Right lobe of liver (tissue), 4 donors: ENCODE measurements around the gene ZNHIT1.

ENCODE experiments used
- POLR2A ChIP-seq: fragments of 450-650 bp; IDR thresholded peaks from one replicate; pipeline ENCODE4 v1.6.1; 2017; ENCODE audit warnings: antibody characterized with exemption, mild to moderate bottlenecking
- TF ChIP-seq, protein P1 (sequence below), 4 donors: fragments of 200-600 bp in 3 of 4; fragments of 450-650 bp in 1 of 4; IDR thresholded peaks; one replicate each; pipeline versions ENCODE4 v1.5.1 to v1.8.0; 2016 to 2022; ENCODE audit warnings: antibody characterized with exemption in 4 of 4, mild to moderate bottlenecking in 2 of 4
- donor health status: DM: no; HTN: no; CAD: no.
- donor health status: DM: no; HTN: no; CAD: no.
- donor health status: DM: no; HTN: yes; CAD: no.

DNA sequence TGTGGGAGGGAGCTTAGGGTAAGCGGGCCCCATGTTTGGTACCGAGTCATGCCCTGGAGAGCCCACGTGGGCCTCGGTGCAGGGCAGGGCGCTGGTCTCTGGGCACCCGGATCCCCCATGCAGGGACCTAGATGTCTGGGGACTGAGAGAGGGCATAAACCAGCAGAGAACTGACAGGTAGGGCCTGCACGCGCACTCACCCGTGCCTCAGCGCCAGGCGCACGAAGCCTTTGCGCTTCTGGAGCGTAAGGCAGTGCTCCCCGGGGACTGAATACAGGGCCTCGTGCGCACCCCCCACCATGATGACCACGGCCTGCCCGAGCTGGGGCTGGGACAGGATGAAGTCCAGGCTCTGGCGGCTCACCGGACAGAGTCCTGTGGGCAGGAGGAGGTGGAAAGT, 20.0 kb upstream of the ZNHIT1 start:
- TF ChIP-seq, protein P1, sequence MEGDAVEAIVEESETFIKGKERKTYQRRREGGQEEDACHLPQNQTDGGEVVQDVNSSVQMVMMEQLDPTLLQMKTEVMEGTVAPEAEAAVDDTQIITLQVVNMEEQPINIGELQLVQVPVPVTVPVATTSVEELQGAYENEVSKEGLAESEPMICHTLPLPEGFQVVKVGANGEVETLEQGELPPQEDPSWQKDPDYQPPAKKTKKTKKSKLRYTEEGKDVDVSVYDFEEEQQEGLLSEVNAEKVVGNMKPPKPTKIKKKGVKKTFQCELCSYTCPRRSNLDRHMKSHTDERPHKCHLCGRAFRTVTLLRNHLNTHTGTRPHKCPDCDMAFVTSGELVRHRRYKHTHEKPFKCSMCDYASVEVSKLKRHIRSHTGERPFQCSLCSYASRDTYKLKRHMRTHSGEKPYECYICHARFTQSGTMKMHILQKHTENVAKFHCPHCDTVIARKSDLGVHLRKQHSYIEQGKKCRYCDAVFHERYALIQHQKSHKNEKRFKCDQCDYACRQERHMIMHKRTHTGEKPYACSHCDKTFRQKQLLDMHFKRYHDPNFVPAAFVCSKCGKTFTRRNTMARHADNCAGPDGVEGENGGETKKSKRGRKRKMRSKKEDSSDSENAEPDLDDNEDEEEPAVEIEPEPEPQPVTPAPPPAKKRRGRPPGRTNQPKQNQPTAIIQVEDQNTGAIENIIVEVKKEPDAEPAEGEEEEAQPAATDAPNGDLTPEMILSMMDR (IDR thresholded peaks at IDR 0.05) = no peak
- TF ChIP-seq POLR2A = no peak
